Endothelial cell of umbilical vein (primary cell): ENCODE measurements around the gene STK39.

Experiments
- JUN ChIP-seq: IDR thresholded peaks from 2 replicates; pipeline ENCODE4 v1.6.1; 2011; ENCODE audit warnings: borderline replicate concordance, low read depth; ENCODE audit not compliant: insufficient read length, insufficient read depth
- POLR2A ChIP-seq: IDR thresholded peaks from 2 replicates; pipeline ENCODE4 v1.6.1; 2012; ENCODE audit warnings: low read depth, mild to moderate bottlenecking, control low read depth, low read length
- POLR2AphosphoS5 ChIP-seq: IDR thresholded peaks from 2 replicates; pipeline ENCODE4 v1.6.1; 2012; ENCODE audit warnings: low read depth, mild to moderate bottlenecking, control low read depth, low read length, moderate library complexity; ENCODE audit not compliant: insufficient read depth
- TF ChIP-seq, protein P1 (sequence below), 2 donors: IDR thresholded peaks; 1 replicate in 1 of 2; 2 replicates in 1 of 2; pipeline ENCODE4 v1.5.1; 2011; ENCODE audit warnings: low read length in 2 of 2, mild to moderate bottlenecking in 2 of 2, moderate library complexity in 2 of 2, control low read depth in 1 of 2, inconsistent platforms in 1 of 2, low read depth in 1 of 2; ENCODE audit not compliant: insufficient read depth in 1 of 2; ENCODE audit errors: extremely low read depth in 1 of 2

DNA sequence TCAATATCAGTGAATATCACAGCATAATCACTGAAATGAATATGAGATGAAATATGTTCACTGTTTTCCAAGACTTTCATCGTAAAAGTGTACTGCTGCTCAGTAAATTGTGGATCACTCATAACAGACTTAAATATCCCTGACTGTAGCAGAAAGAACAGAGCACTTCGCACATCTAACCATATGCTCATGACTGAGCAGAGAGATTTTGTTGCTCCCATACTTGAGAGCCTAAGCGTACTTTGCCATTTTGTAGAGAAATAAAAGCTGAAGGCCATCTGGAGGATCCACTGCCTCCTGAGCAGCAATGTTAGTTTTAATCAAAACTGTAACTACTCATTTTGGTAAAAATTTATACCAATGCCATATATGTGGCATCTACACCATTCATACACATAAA is 243.5 kb downstream of the STK39 start:
- TF ChIP-seq JUN (no peak), POLR2AphosphoS5 (no peak), POLR2A (no peak)
- TF ChIP-seq, protein P1, sequence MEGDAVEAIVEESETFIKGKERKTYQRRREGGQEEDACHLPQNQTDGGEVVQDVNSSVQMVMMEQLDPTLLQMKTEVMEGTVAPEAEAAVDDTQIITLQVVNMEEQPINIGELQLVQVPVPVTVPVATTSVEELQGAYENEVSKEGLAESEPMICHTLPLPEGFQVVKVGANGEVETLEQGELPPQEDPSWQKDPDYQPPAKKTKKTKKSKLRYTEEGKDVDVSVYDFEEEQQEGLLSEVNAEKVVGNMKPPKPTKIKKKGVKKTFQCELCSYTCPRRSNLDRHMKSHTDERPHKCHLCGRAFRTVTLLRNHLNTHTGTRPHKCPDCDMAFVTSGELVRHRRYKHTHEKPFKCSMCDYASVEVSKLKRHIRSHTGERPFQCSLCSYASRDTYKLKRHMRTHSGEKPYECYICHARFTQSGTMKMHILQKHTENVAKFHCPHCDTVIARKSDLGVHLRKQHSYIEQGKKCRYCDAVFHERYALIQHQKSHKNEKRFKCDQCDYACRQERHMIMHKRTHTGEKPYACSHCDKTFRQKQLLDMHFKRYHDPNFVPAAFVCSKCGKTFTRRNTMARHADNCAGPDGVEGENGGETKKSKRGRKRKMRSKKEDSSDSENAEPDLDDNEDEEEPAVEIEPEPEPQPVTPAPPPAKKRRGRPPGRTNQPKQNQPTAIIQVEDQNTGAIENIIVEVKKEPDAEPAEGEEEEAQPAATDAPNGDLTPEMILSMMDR (IDR thresholded peaks at IDR 0.05; ENCODE audit: extremely low read depth in 1 of 2, insufficient read depth in 1 of 2, low read depth in 1 of 2, low read length in 2 of 2) = no peak
